PC-3 (cell line): ENCODE measurements around the gene TMEM43. TPM values are rescaled to one million over a fixed set of nuclear protein-coding genes. Genes with fewer than 3 reads are reported as not detected.

Experiments
- ATAC-seq: fragments of 200-7000 bp; cut with Tn5 transposase; 2 replicates; pipeline ENCODE4 v1.9.1; 2020; ENCODE audit warnings: mild to moderate bottlenecking, moderate library complexity
- BruUV-seq: library from RNA; stranded (reverse); fragments of 400-500 nt; replicated peaks from 2 replicates; lab custom pipeline; 2021; lab: Mats Ljungman, UMichigan
- CTCF ChIA-PET: fragments of 300-600 bp; sonication (Branson Sonifier 250); formaldehyde crosslinking; loops from one replicate; lab custom pipeline; 2022; ENCODE audit warnings: antibody characterized with exemption; lab: Charles Lee
- POLR2A ChIA-PET: fragments of 300-600 bp; sonication (Branson Sonifier 250); formaldehyde crosslinking; loops from one replicate; lab custom pipeline; 2022; ENCODE audit warnings: antibody characterized with exemption; ENCODE audit not compliant: unreplicated experiment; lab: Charles Lee
- DNase-seq: peaks from one replicate; pipeline ENCODE4 v3.0.0-alpha.2; 2015
- H2AFZ ChIP-seq: fragments of 300-600 bp; sonication (generic); 2 replicates; pipeline ENCODE4 v1.6.0; 2016; ENCODE audit warnings: antibody characterized with exemption, low read length
- H3F3A ChIP-seq: fragments of 300-600 bp; sonication (generic); one replicate; pipeline ENCODE4 v1.6.0; 2017; ENCODE audit warnings: antibody characterized with exemption, low read length, control low read depth, mild to moderate bottlenecking; ENCODE audit not compliant: unreplicated experiment
- H3K27ac ChIP-seq: fragments of 300-600 bp; sonication (generic); 2 replicates; pipeline ENCODE4 v1.5.1; 2016; ENCODE audit warnings: mild to moderate bottlenecking, low read length
- H3K27me3 ChIP-seq: fragments of 300-600 bp; sonication (generic); 2 replicates; pipeline ENCODE4 v1.6.1; 2016; ENCODE audit warnings: low read length, mixed read lengths
- H3K36me3 ChIP-seq: fragments of 300-600 bp; sonication (generic); 2 replicates; pipeline ENCODE4 v1.6.1; 2016; ENCODE audit warnings: low read depth, mixed run types, low read length, mixed read lengths
- H3K4me1 ChIP-seq: fragments of 300-600 bp; sonication (generic); 2 replicates; pipeline ENCODE4 v1.5.1; 2016; ENCODE audit warnings: low read length; ENCODE audit not compliant: insufficient read depth
- H3K4me2 ChIP-seq: fragments of 300-600 bp; sonication (generic); 2 replicates; pipeline ENCODE4 v1.6.0; 2016; ENCODE audit warnings: low read length
- H3K4me3 ChIP-seq: fragments of 300-600 bp; sonication (generic); 2 replicates; pipeline ENCODE4 v1.5.1; 2016; ENCODE audit warnings: mild to moderate bottlenecking, low read length, mixed read lengths
- H3K79me2 ChIP-seq: fragments of 300-600 bp; sonication (generic); 2 replicates; pipeline ENCODE4 v1.6.1; 2017; ENCODE audit warnings: low read length, mixed read lengths
- H3K9ac ChIP-seq: fragments of 300-600 bp; sonication (generic); 2 replicates; pipeline ENCODE4 v1.6.0; 2016; ENCODE audit warnings: mild to moderate bottlenecking, low read length
- H3K9me2 ChIP-seq: fragments of 300-600 bp; sonication (generic); replicated peaks from 2 replicates; pipeline ENCODE4 v1.6.1; 2016; ENCODE audit warnings: mixed run types, low read length, mixed read lengths
- H3K9me3 ChIP-seq: fragments of 300-600 bp; sonication (generic); 2 replicates; pipeline ENCODE4 v1.6.1; 2016; ENCODE audit warnings: low read length, mixed read lengths
- H4K20me1 ChIP-seq: fragments of 300-600 bp; sonication (generic); 2 replicates; pipeline ENCODE4 v1.6.1; 2016; ENCODE audit warnings: low read length, mixed read lengths
- EZH2 ChIP-seq: fragments of 300-600 bp; sonication (generic); IDR thresholded peaks from one replicate; pipeline ENCODE4 v1.6.1; 2017; ENCODE audit warnings: antibody characterized with exemption, mild to moderate bottlenecking, low read length; ENCODE audit not compliant: unreplicated experiment
- EZH2phosphoT487 ChIP-seq: fragments of 300-600 bp; sonication (generic); IDR thresholded peaks from 2 replicates; pipeline ENCODE4 v1.6.1; 2018; ENCODE audit warnings: mild to moderate bottlenecking, antibody characterized with exemption, low read length, borderline replicate concordance
- intact Hi-C: fragments of 100-400 bp; cut with micrococcal nuclease; formaldehyde crosslinking; loops from 2 replicates; pipeline ENCODE4 v1.9.0; 2023
- total RNA-seq: library from RNA; depleted of rRNA; stranded (reverse); fragments of >200 nt; gene quantifications from 2 replicates; pipeline ENCODE4 v1.2.3, GENCODE V29; 2014
- TF ChIP-seq, protein P1 (sequence below): fragments of 300-600 bp; sonication (generic); conservative IDR thresholded peaks from 2 replicates; pipeline ENCODE4 v1.5.1; 2017; ENCODE audit warnings: antibody characterized with exemption, low read depth, mild to moderate bottlenecking, low read length

The TMEM43 gene
- total RNA-seq, 1 experiment from 2014 or later: 83.1 TPM

GRCh38 chr3:14145236-14145635 is 20.4 kb downstream of the TMEM43 start:
- intact Hi-C loops: loop anchor here (2.0 kb wide), 1 partner anchor 34 kb away; the partner anchor contains the start of genes LSM3 and XPC

GRCh38 chr3:14145670-14146380 is 21.0 kb downstream of the TMEM43 start:
- intact Hi-C loops: loop anchor here (2.0 kb wide), 1 partner anchor 33 kb away; the partner anchor contains the start of genes LSM3 and XPC
- ChIA-PET POLR2A (interaction anchor here (0.6 to 2.4 kb wide), 2 partner anchors 21 to 27 kb away, joined by 4 to 13 read pairs; partner anchors contain the start of genes CHCHD4 and TMEM43), CTCF (interaction anchor here (0.5 to 1.0 kb wide), 4 partner anchors 25 to 325 kb away, joined by 3 to 6 read pairs (median 3); no protein-coding TSS in a partner anchor)
- no peak for ATAC-seq
- Histone ChIP-seq H3K4me1 (peaks cover 32% of the 10 kb centered on the region), H3K9ac (no peak overlapping the region), H3K79me2 (no peaks in the 10 kb centered on the region), H3K4me3 (no peak overlapping the region), H3K9me3 (no peaks in the 10 kb centered on the region), H4K20me1 (no peaks in the 10 kb centered on the region), H3K36me3 (peaks cover 2% of the 10 kb centered on the region; the same call in 1 of the 2 replicates), H3F3A (peaks cover 8% of the 10 kb centered on the region), H3K27me3 (no peaks in the 10 kb centered on the region), H3K9me2 (no peaks in the 10 kb centered on the region), H2AFZ (no peak overlapping the region), H3K27ac (peak overlapping the region; percentile 94), H3K4me2 (peak overlapping the region; percentile 70)
- BruUV-seq: no TSS peak
- DNase-seq: no peak
- TF ChIP-seq EZH2phosphoT487 (no peak), EZH2 (no peak)
- TF ChIP-seq, protein P1, sequence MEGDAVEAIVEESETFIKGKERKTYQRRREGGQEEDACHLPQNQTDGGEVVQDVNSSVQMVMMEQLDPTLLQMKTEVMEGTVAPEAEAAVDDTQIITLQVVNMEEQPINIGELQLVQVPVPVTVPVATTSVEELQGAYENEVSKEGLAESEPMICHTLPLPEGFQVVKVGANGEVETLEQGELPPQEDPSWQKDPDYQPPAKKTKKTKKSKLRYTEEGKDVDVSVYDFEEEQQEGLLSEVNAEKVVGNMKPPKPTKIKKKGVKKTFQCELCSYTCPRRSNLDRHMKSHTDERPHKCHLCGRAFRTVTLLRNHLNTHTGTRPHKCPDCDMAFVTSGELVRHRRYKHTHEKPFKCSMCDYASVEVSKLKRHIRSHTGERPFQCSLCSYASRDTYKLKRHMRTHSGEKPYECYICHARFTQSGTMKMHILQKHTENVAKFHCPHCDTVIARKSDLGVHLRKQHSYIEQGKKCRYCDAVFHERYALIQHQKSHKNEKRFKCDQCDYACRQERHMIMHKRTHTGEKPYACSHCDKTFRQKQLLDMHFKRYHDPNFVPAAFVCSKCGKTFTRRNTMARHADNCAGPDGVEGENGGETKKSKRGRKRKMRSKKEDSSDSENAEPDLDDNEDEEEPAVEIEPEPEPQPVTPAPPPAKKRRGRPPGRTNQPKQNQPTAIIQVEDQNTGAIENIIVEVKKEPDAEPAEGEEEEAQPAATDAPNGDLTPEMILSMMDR: no peak

More at GRCh38 chr3:14145236-14145635, 20.4 kb downstream of the TMEM43 start:
- Histone ChIP-seq H3F3A (peaks cover 8% of the 10 kb centered on the region), H3K79me2 (no peaks in the 10 kb centered on the region), H3K4me3 (no peak overlapping the region; the same call in 1 of the 2 replicates), H3K9me2 (no peaks in the 10 kb centered on the region), H3K9me3 (no peaks in the 10 kb centered on the region), H3K36me3 (peaks cover 2% of the 10 kb centered on the region; the same call in 1 of the 2 replicates), H3K9ac (peak overlapping the region; percentile 76), H3K4me2 (peak overlapping the region; percentile 70), H3K27me3 (no peaks in the 10 kb centered on the region), H2AFZ (no peak overlapping the region), H3K4me1 (peaks cover 32% of the 10 kb centered on the region), H3K27ac (peak overlapping the region; percentile 94), H4K20me1 (no peaks in the 10 kb centered on the region)
- peak; percentile 46 for DNase-seq
- TF ChIP-seq EZH2phosphoT487 (no peak), EZH2 (no peak)
- TF ChIP-seq, protein P1: no peak
- TSS peak; percentile 2 for BruUV-seq
- POLR2A ChIA-PET: interaction anchor here (2.4 kb wide), 1 partner anchor 20 kb away, joined by 13 read pairs; the partner anchor contains the start of genes CHCHD4 and TMEM43
- peak; percentile 35 for ATAC-seq
- CTCF ChIA-PET: interaction anchor here (0.8 to 1.0 kb wide), 2 partner anchors 58 to 249 kb away, joined by 3 read pairs; no protein-coding TSS in a partner anchor
